Measurements from ENCODE around the gene DNAJC2.

- TF ChIP-seq CTCF (IDR thresholded peaks at IDR 0.05) (no peak), POLR2A (IDR thresholded peaks at IDR 0.05) (no peak)
These were observed 51.0 kb downstream of the DNAJC2 start for GRCh38 chr7:103293526-103293925.

All from body of pancreas (tissue), 4 donors.